ENCODE measurements around the gene HIC1.
A peak's percentile ranks its signal among the peaks of the same experiment; 100 is the strongest.

Gene HIC1

GRCh38 chr17:2077040-2077439 lies 22.1 kb downstream of the HIC1 start:
- no peak for DNase-seq

- DNase-seq: no peak
Observed at GRCh38 chr17:2081564-2081963, 26.7 kb downstream of the HIC1 start.

GRCh38 chr17:2082003-2082781 lies 27.3 kb downstream of the HIC1 start:
- no peak for DNase-seq

- DNase-seq: no peak
Observed at GRCh38 chr17:2083613-2084035, 28.7 kb downstream of the HIC1 start.

- peak in 1 of 2 experiments; percentile 28 for DNase-seq
Observed at GRCh38 chr17:2084036-2084765, 29.3 kb downstream of the HIC1 start.

- DNase-seq: no peak
Observed at GRCh38 chr17:2084766-2085647, 30.1 kb downstream of the HIC1 start.

GRCh38 chr17:2085648-2085949 lies 30.7 kb downstream of the HIC1 start:
- no peak for DNase-seq

GRCh38 chr17:2086306-2086705 lies 31.4 kb downstream of the HIC1 start:
- DNase-seq: no peak

GRCh38 chr17:2087597-2088211 lies 32.8 kb downstream of the HIC1 start:
- DNase-seq: no peak

GRCh38 chr17:2089021-2089422 lies 34.1 kb downstream of the HIC1 start:
- no peak for DNase-seq

GRCh38 chr17:2090210-2090641 lies 35.3 kb downstream of the HIC1 start:
- no peak for DNase-seq

- DNase-seq: peak; percentile 27 to 74
Observed at GRCh38 chr17:2090804-2091534, 36.1 kb downstream of the HIC1 start.

- DNase-seq: no peak
Observed at GRCh38 chr17:2092253-2092652, 37.4 kb downstream of the HIC1 start.

GRCh38 chr17:2093349-2093748 lies 38.4 kb downstream of the HIC1 start:
- DNase-seq: no peak

GRCh38 chr17:2094891-2095535 lies 40.1 kb downstream of the HIC1 start:
- no peak for DNase-seq

- no peak for DNase-seq
Observed at GRCh38 chr17:2095536-2095910, 40.6 kb downstream of the HIC1 start.

GRCh38 chr17:2101448-2102257 lies 46.8 kb downstream of the HIC1 start:
- no peak for DNase-seq

GRCh38 chr17:2102931-2103809 lies 48.3 kb downstream of the HIC1 start:
- DNase-seq: no peak

GRCh38 chr17:2105663-2106062 lies 50.8 kb downstream of the HIC1 start:
- DNase-seq: no peak

All from SW 1271 (cell line).